Pancreas (tissue), 10 donors: ENCODE results near the gene LMX1B. TPM values are rescaled to one million over a fixed set of nuclear protein-coding genes. Genes with fewer than 3 reads are reported as not detected.

Experiments
- ATAC-seq, 4 donors: fragments of 200-7000 bp; cut with Tn5 transposase; one replicate each; pipeline versions ENCODE4 v1.8.0 to v1.9.1; 2020; ENCODE audit warnings: mild to moderate bottlenecking in 4 of 4, moderate library complexity in 4 of 4
- DNase-seq, 6 donors: peaks; one replicate each; pipeline ENCODE4 v3.0.0-alpha.2; 2020
- FAIRE-seq: peaks from 2 replicates; lab custom pipeline; 2012; peaks lifted over from hg19 to GRCh38; lab: Jason Lieb, UNC
- H3K27ac ChIP-seq, 4 donors: fragments of 200-600 bp; sonication (generic); 1 replicate in 3 of 4; 2 replicates in 1 of 4; pipeline versions ENCODE4 v1.5.0 to v1.8.0; 2020
- H3K27me3 ChIP-seq, 4 donors: fragments of 200-600 bp; one replicate each; pipeline ENCODE4 v1.8.0; 2021
- H3K36me3 ChIP-seq, 3 donors: fragments of 200-600 bp; sonication (generic) in 1 of 3; one replicate each; pipeline versions ENCODE4 v1.5.0 to v1.8.0; 2020 to 2021
- H3K4me1 ChIP-seq, 3 donors: fragments of 200-600 bp; one replicate each; pipeline ENCODE4 v1.8.0; 2021
- H3K4me3 ChIP-seq, 4 donors: fragments of 200-600 bp; sonication (generic) in 2 of 4; one replicate each; pipeline versions ENCODE4 v1.5.0 to v1.8.0; 2020 to 2021
- H3K9me3 ChIP-seq, 4 donors: fragments of 200-600 bp; one replicate each; pipeline ENCODE4 v1.8.0; 2021
- WGBS, 2 donors: extraction: QIAGEN DNeasy Blood & Tissue Kit; methylation state at CpG; one replicate each; pipeline ENCODE4 v1.1.7; 2013; 5-methylcytosine and 5-hydroxymethylcytosine counted together
- intact Hi-C, 3 donors: fragments of 100-400 bp; cut with DNase I; formaldehyde crosslinking; loops; one replicate each; pipeline versions ENCODE4 v1.11.1 to v1.14.2; 2022
- polyA plus RNA-seq, 2 donors: library from polyadenylated mRNA; stranded (reverse); fragments of 200-250 nt; gene quantifications; one replicate each; pipeline ENCODE4 v1.2.3, GENCODE V29; 2013
- total RNA-seq, 6 donors: library from RNA; stranded (reverse); fragmentation: NEBNext Ultra II Directional in 4 of 6; extraction: Animal tissue kit (Norgen Biotek cat#: 25700) in 4 of 6; gene quantifications; one replicate each; pipeline versions ENCODE4 v1.2.1 to v1.2.4, GENCODE V29; 2021 to 2023
- TF ChIP-seq, protein P1 (sequence below), 4 donors: fragments of 200-600 bp; sonication (generic) in 3 of 4; IDR thresholded peaks; one replicate each; pipeline versions ENCODE4 v1.5.0 to v1.8.0; 2021; ENCODE audit warnings: antibody characterized with exemption in 4 of 4
- donor health status: healthy with polysubstance abuse.
- donor health status: DM: no; HTN: no; CAD: no; lungs with moderate emphysema.
- donor health status: DM: no; HTN: no; CAD: no.
- donor health status: control.
- donor health status: control.
- donor health status: Bipolar disorder and iron deficiency.
- donor health status: DM: yes; HTN: yes; CAD: no.
- donor health status: DM: no; HTN: no; CAD: no.
- donor health status: DM: no; HTN: no; CAD: no.
- donor health status: DM: yes; HTN: yes; CAD: no.

LMX1B gene
- total and polyA plus RNA-seq, 8 donors: 0.05 to 1.2 (median 0.46) TPM

DNA sequence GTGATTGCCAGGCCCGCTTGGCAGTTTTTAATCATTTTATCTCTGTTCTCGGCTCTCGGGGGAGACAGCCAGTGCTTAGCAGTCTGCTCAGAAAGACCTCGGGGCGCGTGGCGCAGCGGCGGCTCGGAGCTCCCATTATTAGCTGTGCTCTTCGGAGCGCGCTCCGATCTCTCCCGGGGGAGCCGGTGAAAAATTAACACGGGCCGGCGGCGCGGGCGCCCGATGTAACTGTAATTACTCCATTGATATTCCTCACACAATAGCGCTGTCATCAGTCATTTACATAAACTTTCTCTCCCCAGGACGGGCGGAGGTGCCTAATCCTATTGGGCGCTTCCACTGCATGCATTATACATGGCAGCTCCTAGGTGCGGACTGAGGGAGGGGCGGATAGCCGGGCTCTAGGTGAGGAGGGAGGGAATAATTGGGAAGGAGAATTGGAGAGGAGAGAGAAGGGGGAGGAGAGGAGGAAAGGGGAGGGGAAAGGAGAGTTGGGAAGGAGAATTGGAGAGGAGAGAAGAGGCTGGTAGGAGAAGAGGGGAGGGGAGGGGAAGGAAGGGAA lies 24.9 kb downstream of the LMX1B start:
- ATAC-seq (no peak), FAIRE-seq (no peak), DNase-seq (no peak)
- H3K27me3 ChIP-seq: no peaks in the 10 kb centered on the region
- H3K27ac ChIP-seq: no peak overlapping the region
- TF ChIP-seq, protein P1, sequence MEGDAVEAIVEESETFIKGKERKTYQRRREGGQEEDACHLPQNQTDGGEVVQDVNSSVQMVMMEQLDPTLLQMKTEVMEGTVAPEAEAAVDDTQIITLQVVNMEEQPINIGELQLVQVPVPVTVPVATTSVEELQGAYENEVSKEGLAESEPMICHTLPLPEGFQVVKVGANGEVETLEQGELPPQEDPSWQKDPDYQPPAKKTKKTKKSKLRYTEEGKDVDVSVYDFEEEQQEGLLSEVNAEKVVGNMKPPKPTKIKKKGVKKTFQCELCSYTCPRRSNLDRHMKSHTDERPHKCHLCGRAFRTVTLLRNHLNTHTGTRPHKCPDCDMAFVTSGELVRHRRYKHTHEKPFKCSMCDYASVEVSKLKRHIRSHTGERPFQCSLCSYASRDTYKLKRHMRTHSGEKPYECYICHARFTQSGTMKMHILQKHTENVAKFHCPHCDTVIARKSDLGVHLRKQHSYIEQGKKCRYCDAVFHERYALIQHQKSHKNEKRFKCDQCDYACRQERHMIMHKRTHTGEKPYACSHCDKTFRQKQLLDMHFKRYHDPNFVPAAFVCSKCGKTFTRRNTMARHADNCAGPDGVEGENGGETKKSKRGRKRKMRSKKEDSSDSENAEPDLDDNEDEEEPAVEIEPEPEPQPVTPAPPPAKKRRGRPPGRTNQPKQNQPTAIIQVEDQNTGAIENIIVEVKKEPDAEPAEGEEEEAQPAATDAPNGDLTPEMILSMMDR (IDR thresholded peaks at IDR 0.05): no peak
- intact Hi-C loops: no loop called here
- no peaks in the 10 kb centered on the region for H3K36me3 ChIP-seq
- H3K4me3 ChIP-seq: no peak overlapping the region
- H3K4me1 ChIP-seq: peaks cover 0 to 4% (median 0%) of the 10 kb centered on the region in 3 donors
- 6 to 10% methylated on average over 30 of the region's 30 CpGs for WGBS, 2 donors
- H3K9me3 ChIP-seq: no peaks in the 10 kb centered on the region

DNA sequence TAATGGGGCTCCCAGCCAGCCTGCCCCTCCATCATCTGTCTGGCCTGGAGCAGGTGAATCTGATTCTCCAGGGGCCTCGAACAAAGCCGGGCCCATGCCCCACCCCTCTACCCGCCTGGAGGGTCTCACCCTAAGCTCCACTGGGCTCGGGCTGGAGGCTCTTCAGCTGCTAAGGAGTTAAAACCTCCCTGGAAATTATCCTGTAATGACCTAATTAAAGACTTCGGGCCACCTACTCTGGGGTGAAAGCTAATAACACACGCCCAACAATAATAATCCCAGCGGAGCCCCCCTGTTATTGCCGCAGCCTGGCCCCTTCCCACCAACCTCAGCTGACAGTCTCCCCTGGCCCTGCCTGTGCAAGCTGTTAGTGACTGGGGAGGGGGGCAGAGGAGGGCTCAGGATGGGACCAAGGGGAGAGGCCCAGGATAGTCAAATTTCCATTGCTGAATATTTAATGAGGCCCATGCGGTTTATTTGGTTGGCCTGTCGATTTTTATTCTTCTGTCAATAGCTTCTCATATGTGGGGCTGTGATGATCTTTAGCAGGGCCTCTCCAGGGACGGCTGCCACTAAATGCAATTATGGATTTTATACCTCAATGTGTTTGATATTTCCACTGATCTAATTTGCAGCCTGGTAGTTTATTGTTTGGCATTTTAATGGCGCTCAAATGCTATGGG lies 25.7 kb downstream of the LMX1B start:
- H3K27me3 ChIP-seq: no peaks in the 10 kb centered on the region
- TF ChIP-seq, protein P1 (IDR thresholded peaks at IDR 0.05): no peak
- intact Hi-C loops: no loop called here
- DNase-seq (no peak), ATAC-seq (no peak), FAIRE-seq (no peak)
- no peaks in the 10 kb centered on the region for H3K36me3 ChIP-seq
- no peaks in the 10 kb centered on the region for H3K9me3 ChIP-seq
- WGBS, 2 donors: 71 to 75% methylated on average over 12 of the region's 12 CpGs
- no peak overlapping the region for H3K4me3 ChIP-seq
- no peak overlapping the region for H3K27ac ChIP-seq
- peaks cover 0 to 4% (median 0%) of the 10 kb centered on the region in 3 donors for H3K4me1 ChIP-seq

DNA sequence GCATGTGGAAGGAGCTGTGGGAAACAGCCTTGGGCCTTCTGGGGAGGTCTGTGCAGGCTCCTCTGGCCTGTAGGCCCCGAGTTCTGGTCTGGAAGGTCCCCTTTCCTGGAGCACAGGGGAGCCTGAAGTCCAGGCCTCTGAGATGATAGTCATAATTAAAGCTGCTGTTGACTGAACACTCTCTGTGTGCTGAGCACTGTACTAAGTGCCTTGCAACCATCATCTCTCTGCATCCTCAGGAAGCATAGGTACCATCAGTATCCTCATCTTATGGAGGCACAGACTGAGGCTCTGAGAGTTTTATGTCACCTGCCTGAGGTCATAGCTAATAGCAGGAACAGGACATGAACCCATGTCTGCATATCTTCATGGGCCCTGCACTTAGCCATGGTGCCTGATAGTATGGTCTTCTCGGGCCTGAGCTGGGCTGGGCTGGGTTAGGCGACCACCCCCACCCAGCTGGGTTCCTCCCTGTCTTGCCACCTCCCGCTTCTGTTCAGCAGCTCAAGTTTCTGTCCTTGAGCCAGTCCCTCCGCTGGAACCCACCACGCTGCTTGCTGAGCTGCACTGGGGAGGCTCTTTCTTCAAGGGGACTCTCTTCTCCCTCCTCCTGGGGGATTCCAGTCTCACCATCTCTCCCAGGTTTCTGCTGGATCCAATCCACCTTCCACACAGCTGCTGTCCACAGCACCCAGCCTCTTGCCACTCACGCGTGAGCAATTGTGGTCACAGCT lies 27.6 kb downstream of the LMX1B start:
- Histone ChIP-seq H3K27ac (no peak overlapping the region), H3K4me3 (no peak overlapping the region), H3K4me1 (peaks cover 0 to 4% (median 0%) of the 10 kb centered on the region in 3 donors), H3K27me3 (no peaks in the 10 kb centered on the region), H3K9me3 (no peaks in the 10 kb centered on the region), H3K36me3 (no peaks in the 10 kb centered on the region)
- FAIRE-seq (no peak), ATAC-seq (no peak), DNase-seq (no peak)
- TF ChIP-seq, protein P1 (IDR thresholded peaks at IDR 0.05): no peak
- intact Hi-C loops: no loop called here
- WGBS, 2 donors: 69 to 70% methylated on average over 8 of the region's 8 CpGs

DNA sequence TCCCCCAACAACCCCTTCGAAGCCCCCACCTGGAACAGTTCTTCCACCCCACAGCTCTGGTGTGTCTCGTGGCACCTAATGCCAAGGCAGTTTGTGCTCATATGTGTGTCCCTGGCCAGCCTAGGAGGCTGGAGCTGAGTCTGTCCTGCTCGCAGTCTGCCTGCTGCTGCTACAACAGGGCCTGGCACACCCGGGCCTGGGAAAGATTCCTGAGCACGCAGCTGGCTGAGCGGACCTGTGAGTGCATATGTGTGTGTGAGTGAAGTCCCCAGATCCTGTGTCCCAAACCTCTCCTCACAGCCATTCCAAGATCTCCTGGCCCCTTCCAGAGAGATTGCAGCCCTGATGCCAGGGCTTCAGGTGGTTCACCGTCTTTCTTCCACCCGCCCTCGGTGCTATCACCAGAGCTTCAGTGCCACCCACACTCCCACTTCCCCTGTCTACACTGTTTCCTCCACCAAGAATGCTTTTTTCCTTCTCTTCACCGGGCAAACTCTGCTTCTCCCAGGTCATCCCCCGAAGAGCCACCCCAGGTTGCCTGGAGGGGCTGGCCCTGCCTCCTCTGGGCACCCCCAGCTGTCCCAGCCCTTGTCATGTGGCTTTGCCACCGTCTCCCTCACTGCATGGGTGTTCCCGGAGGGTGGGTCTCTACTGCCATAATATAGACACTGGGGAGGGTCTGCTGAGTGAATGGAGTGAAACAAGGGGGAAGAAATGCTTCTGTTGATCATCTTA lies 28.4 kb downstream of the LMX1B start:
- 47 to 50% methylated on average over 13 of the region's 13 CpGs for WGBS, 2 donors

More for the DNA sequence above, 28.4 kb downstream of the LMX1B start:
- Histone ChIP-seq H3K36me3 (no peaks in the 10 kb centered on the region), H3K27me3 (no peaks in the 10 kb centered on the region), H3K27ac (no peak overlapping the region), H3K9me3 (no peaks in the 10 kb centered on the region), H3K4me1 (peaks cover 0 to 4% (median 0%) of the 10 kb centered on the region in 3 donors), H3K4me3 (no peak overlapping the region)
- FAIRE-seq (no peak), ATAC-seq (peak; percentile 84 to 93 (median 89)), DNase-seq (peak; percentile 79 to 94 (median 85))
- TF ChIP-seq, protein P1 (IDR thresholded peaks at IDR 0.05): no peak
- intact Hi-C loops: no loop called here
